ENCODE measurements around the gene JADE2. TPM values are rescaled to one million over a fixed set of nuclear protein-coding genes. Genes with fewer than 3 reads are reported as not detected.
"Not testable (repeated sequence)": the region's sequence is repeated elsewhere in the genome, so short reads cannot be mapped to it uniquely, and the experiment has no call there.

The JADE2 gene
- total RNA-seq, 4 donors from 2014 or later: 46.0 to 113 (median 89.2) TPM

GRCh38 chr5:134550271-134551214, 25.1 kb downstream of the JADE2 start:
- no peak for ATAC-seq
- TF ChIP-seq EP300 (IDR thresholded peaks at IDR 0.05): no peak
- TF ChIP-seq POLR2AphosphoS5 (IDR thresholded peaks at IDR 0.05): no peak
- no peak for TF ChIP-seq CTCF (IDR thresholded peaks at IDR 0.05)
- no peak for TF ChIP-seq POLR2A (IDR thresholded peaks at IDR 0.05)
- Histone ChIP-seq H3K36me3 (peaks cover 0 to 88% of the 10 kb centered on the region in 2 donors), H3K9me3 (no peaks in the 10 kb centered on the region), H3K27ac (peak overlapping the region in 2 of 4 donors; percentile 7 to 75), H3K4me1 (peaks cover 5 to 99% (median 52%) of the 10 kb centered on the region in 3 donors), H3K27me3 (no peaks in the 10 kb centered on the region), H3K4me3 (no peak overlapping the region)
- WGBS, 2 donors (ENCODE audit: low coverage in 1 of 2): 75 to 91% methylated on average over 7 of the region's 13 CpGs

GRCh38 chr5:134551901-134552300, 26.4 kb downstream of the JADE2 start:
- Histone ChIP-seq H3K4me3 (no peak overlapping the region), H3K27me3 (no peaks in the 10 kb centered on the region), H3K36me3 (peaks cover 0 to 85% of the 10 kb centered on the region in 2 donors), H3K9me3 (no peaks in the 10 kb centered on the region), H3K27ac (peak overlapping the region in 3 of 4 donors; percentile 74 to 81 (median 75)), H3K4me1 (peaks cover 5 to 92% (median 55%) of the 10 kb centered on the region in 3 donors)
- 86 to 94% methylated on average over 2 to 3 of the region's 8 CpGs for WGBS, 2 donors (ENCODE audit: low coverage in 1 of 2)
- ATAC-seq: no peak
- TF ChIP-seq POLR2AphosphoS5 (IDR thresholded peaks at IDR 0.05) (no peak), POLR2A (IDR thresholded peaks at IDR 0.05) (no peak), EP300 (IDR thresholded peaks at IDR 0.05) (no peak), CTCF (IDR thresholded peaks at IDR 0.05) (no peak)

- Histone ChIP-seq H3K9me3 (no peaks in the 10 kb centered on the region), H3K4me3 (no peak overlapping the region), H3K27me3 (no peaks in the 10 kb centered on the region), H3K36me3 (peaks cover 0 to 85% of the 10 kb centered on the region in 2 donors), H3K4me1 (peaks cover 3 to 88% (median 51%) of the 10 kb centered on the region in 3 donors), H3K27ac (peak overlapping the region in 3 of 4 donors; percentile 74 to 81 (median 75))
- ATAC-seq: peak; percentile 43
- 16 to 40% methylated on average over 3 of the region's 3 CpGs for WGBS, 2 donors (ENCODE audit: low coverage in 1 of 2)
- peak; percentile 35 for TF ChIP-seq POLR2AphosphoS5 (IDR thresholded peaks at IDR 0.05)
- no peak for TF ChIP-seq POLR2A (IDR thresholded peaks at IDR 0.05)
Observed at GRCh38 chr5:134552301-134552700, 26.8 kb downstream of the JADE2 start.

GRCh38 chr5:134552716-134553115, 27.2 kb downstream of the JADE2 start:
- Histone ChIP-seq H3K27ac (peak overlapping the region; percentile 5 to 75 (median 62)), H3K4me1 (peaks cover 3 to 84% (median 47%) of the 10 kb centered on the region in 3 donors), H3K36me3 (peaks cover 0 to 82% of the 10 kb centered on the region in 2 donors)
- WGBS, 2 donors (ENCODE audit: low coverage in 1 of 2): 48 to 90% methylated on average over 2 to 7 of the region's 7 CpGs
- H3K27me3 ChIP-seq, H3K4me3 ChIP-seq, ATAC-seq, H3K9me3 ChIP-seq: not testable (repeated sequence)

- TF ChIP-seq EP300 (IDR thresholded peaks at IDR 0.05) (no peak), CTCF (IDR thresholded peaks at IDR 0.05) (no peak), POLR2AphosphoS5 (IDR thresholded peaks at IDR 0.05) (no peak), POLR2A (IDR thresholded peaks at IDR 0.05) (no peak)
- no peak overlapping the region for H3K4me3 ChIP-seq
- no peaks in the 10 kb centered on the region for H3K27me3 ChIP-seq
- no peak for ATAC-seq
- WGBS, 2 donors (ENCODE audit: low coverage in 1 of 2): no CpG with 5 or more reads among the region's 6 CpGs
- H3K4me1 ChIP-seq: peaks cover 0 to 73% (median 37%) of the 10 kb centered on the region in 3 donors
- peak overlapping the region; percentile 11 to 86 (median 74) for H3K27ac ChIP-seq
- peaks cover 0 to 76% of the 10 kb centered on the region in 2 donors for H3K36me3 ChIP-seq
- H3K9me3 ChIP-seq: no peaks in the 10 kb centered on the region
Observed at GRCh38 chr5:134553821-134554267, 28.4 kb downstream of the JADE2 start.

Data from gastroesophageal sphincter (tissue), 4 donors.